Kidney (tissue), 14 donors: Measurements from ENCODE around the gene NEK9. TPM values are rescaled to one million over a fixed set of nuclear protein-coding genes. Genes with fewer than 3 reads are reported as not detected.

Experiments used
- DNase-seq, 5 donors: peaks; one replicate each; pipeline ENCODE4 v3.0.0-alpha.2; 2013 to 2020
- FAIRE-seq: peaks from 2 replicates; lab custom pipeline; 2012; peaks lifted over from hg19 to GRCh38; lab: Jason Lieb, UNC
- H3K27ac ChIP-seq, 2 donors: one replicate each; pipeline ENCODE4 v1.7.0; 2013; ENCODE audit warnings: low read depth in 2 of 2, low read length in 2 of 2, inconsistent platforms in 1 of 2
- H3K27me3 ChIP-seq: one replicate; pipeline ENCODE4 v1.7.1; 2013; ENCODE audit warnings: low read length, inconsistent platforms; ENCODE audit not compliant: control insufficient read depth, insufficient read depth
- H3K36me3 ChIP-seq, 3 donors: one replicate each; pipeline versions ENCODE4 v1.7.0 to v1.7.1; 2013; ENCODE audit warnings: low read length in 3 of 3, control low read depth in 1 of 3, inconsistent platforms in 1 of 3; ENCODE audit not compliant: insufficient read depth in 3 of 3, control insufficient read depth in 2 of 3
- H3K4me1 ChIP-seq, 3 donors: one replicate each; pipeline versions ENCODE4 v1.7.0 to v1.7.1; 2013; ENCODE audit warnings: low read length in 3 of 3, inconsistent platforms in 1 of 3, low read depth in 1 of 3; ENCODE audit not compliant: control insufficient read depth in 2 of 3, insufficient read depth in 2 of 3
- H3K4me3 ChIP-seq, 3 donors: one replicate each; pipeline versions ENCODE4 v1.7.0 to v1.8.1; 2013; ENCODE audit warnings: low read length in 3 of 3, control low read depth in 1 of 3, inconsistent platforms in 1 of 3
- H3K9ac ChIP-seq, 3 donors: one replicate each; pipeline versions ENCODE4 v1.7.0 to v1.7.1; 2013; ENCODE audit warnings: low read length in 3 of 3, control low read depth in 1 of 3, inconsistent platforms in 1 of 3
- H3K9me3 ChIP-seq, 3 donors: one replicate each; pipeline versions ENCODE4 v1.7.0 to v1.7.1; 2013; ENCODE audit warnings: low read length in 3 of 3, control low read depth in 1 of 3, inconsistent platforms in 1 of 3; ENCODE audit not compliant: control insufficient read depth in 2 of 3, insufficient read depth in 1 of 3
- intact Hi-C: fragments of 100-400 bp; cut with DNase I; formaldehyde crosslinking; loops from one replicate; pipeline ENCODE4 v1.11.1; 2022
- polyA plus RNA-seq: library from polyadenylated mRNA; stranded (reverse); fragments of 350-450 nt; fragmentation: Illumina TruSeq; extraction: RNeasy Lipid Tissue Mini Kit (QIAGEN cat#74804); gene quantifications from one replicate; pipeline ENCODE4 v1.2.3, GENCODE V29; 2014; ENCODE audit warnings: low read depth, low replicate concordance; ENCODE audit not compliant: insufficient read depth
- total RNA-seq: library from RNA; stranded (reverse); fragmentation: NEBNext Ultra II Directional; extraction: Animal tissue kit (Norgen Biotek cat#: 25700); gene quantifications from one replicate; pipeline ENCODE4 v1.2.1, GENCODE V29; 2021
- TF ChIP-seq, protein P1 (sequence below): IDR thresholded peaks from 3 replicates; pipeline ENCODE4 v1.5.1; 2012; ENCODE audit warnings: mild to moderate bottlenecking, moderate library complexity, borderline replicate concordance; ENCODE audit not compliant: insufficient read depth; ENCODE audit errors: extremely low read depth
- donor health status: control.
- donor health status: control.
- donor health status: control.
- donor health status: control.
- donor health status: control.
- donor health status: DM: yes; HTN: yes; CAD: no.
- donor health status: Normal renal cell carcinoma (clear cell type).

Gene NEK9
- total and polyA plus RNA-seq, 2 donors from 2014 or later = 25.4 to 81.5 TPM

DNA sequence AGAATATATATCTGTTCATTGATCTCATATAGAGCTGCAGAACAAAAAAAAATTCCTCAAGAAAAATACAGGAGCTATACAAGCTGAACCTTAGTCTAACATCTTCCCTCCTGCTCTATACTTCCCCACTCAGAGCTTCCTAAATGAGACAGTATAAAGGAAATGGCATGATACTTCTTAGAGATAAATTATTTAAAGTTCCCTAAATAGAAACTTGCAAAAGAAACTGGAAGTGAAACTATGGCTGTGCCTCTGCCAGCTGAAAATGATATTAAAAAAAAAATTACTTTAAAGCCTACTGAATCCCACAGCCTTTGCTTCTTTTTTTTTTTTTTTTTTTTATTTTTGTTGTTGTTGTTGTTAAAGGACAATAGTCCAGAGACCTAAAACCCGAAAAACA, 11.6 kb upstream of the NEK9 start:
- TF ChIP-seq, protein P1, sequence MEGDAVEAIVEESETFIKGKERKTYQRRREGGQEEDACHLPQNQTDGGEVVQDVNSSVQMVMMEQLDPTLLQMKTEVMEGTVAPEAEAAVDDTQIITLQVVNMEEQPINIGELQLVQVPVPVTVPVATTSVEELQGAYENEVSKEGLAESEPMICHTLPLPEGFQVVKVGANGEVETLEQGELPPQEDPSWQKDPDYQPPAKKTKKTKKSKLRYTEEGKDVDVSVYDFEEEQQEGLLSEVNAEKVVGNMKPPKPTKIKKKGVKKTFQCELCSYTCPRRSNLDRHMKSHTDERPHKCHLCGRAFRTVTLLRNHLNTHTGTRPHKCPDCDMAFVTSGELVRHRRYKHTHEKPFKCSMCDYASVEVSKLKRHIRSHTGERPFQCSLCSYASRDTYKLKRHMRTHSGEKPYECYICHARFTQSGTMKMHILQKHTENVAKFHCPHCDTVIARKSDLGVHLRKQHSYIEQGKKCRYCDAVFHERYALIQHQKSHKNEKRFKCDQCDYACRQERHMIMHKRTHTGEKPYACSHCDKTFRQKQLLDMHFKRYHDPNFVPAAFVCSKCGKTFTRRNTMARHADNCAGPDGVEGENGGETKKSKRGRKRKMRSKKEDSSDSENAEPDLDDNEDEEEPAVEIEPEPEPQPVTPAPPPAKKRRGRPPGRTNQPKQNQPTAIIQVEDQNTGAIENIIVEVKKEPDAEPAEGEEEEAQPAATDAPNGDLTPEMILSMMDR = no peak
- Histone ChIP-seq H3K9me3 (no peaks in the 10 kb centered on the region), H3K27me3 (no peaks in the 10 kb centered on the region), H3K27ac (peak overlapping the region in 1 of 2 donors; percentile 23), H3K4me1 (peaks cover 3 to 10% (median 8%) of the 10 kb centered on the region in 3 donors), H3K9ac (peak overlapping the region in 1 of 3 donors; percentile 2), H3K36me3 (peaks cover 8 to 14% (median 14%) of the 10 kb centered on the region in 3 donors), H3K4me3 (no peak overlapping the region)
- peak; percentile 3 for FAIRE-seq
- intact Hi-C loops = loop anchor here (10.0 kb wide), 1 partner anchor 346 kb away; no protein-coding TSS in a partner anchor
- DNase-seq = peak in 1 of 5 donors; percentile 18

DNA sequence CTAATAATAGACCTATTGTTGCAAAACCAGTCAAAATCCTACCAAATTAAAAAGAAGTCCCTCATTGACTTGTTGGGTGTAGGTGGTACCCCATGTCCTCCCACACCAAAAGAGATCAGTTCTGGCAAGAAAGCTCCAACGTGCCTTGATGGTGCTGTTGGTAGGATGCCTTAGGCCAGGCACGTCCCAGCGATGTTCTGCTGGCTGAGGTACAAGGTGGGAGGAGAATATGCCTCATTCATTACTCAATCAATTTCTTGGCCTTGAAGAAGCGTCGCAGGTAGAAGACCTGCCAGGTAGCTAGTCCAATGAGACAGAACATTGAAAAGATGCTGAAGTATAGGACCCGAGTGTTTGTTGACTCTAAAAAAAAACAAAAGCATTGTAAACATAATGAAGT, 7.8 kb upstream of the NEK9 start:
- Histone ChIP-seq H3K4me3 (no peak overlapping the region), H3K9me3 (no peaks in the 10 kb centered on the region), H3K27ac (no peak overlapping the region), H3K4me1 (peaks cover 0 to 5% (median 0%) of the 10 kb centered on the region in 3 donors), H3K36me3 (peaks cover 8 to 17% (median 15%) of the 10 kb centered on the region in 3 donors), H3K27me3 (no peaks in the 10 kb centered on the region), H3K9ac (no peak overlapping the region)
- DNase-seq (no peak), FAIRE-seq (no peak)
- intact Hi-C loops = loop anchor here (5.0 to 10.0 kb wide), 2 partner anchors 168 to 350 kb away; no protein-coding TSS in a partner anchor
- TF ChIP-seq, protein P1 = no peak

DNA sequence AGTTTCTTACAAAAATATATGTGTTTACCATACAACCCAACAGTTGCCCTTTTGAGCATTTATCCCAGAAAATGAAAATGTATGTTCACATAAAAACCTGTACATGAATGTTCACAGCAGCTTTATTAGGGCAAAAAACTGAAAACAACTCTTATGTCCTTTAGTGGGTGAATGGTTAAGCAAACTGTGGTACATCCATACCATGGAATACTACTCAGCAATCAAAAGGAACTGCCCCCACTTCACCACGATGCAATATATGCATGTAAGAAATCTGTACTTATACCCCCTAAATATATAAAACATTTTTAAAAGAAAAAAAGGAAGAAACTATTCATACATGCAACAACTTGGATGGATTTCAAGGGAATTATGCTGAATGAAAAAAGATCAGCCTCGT, 6.7 kb upstream of the NEK9 start:
- H3K9ac ChIP-seq = no peak overlapping the region
- no peak for FAIRE-seq
- H3K36me3 ChIP-seq = peaks cover 8 to 17% (median 15%) of the 10 kb centered on the region in 3 donors
- no peaks in the 10 kb centered on the region for H3K27me3 ChIP-seq
- intact Hi-C loops = loop anchor here (5.0 to 10.0 kb wide), 2 partner anchors 169 to 351 kb away; no protein-coding TSS in a partner anchor
- H3K9me3 ChIP-seq = no peaks in the 10 kb centered on the region
- peaks cover 0 to 5% (median 0%) of the 10 kb centered on the region in 3 donors for H3K4me1 ChIP-seq
- TF ChIP-seq, protein P1 = no peak
- no peak overlapping the region for H3K27ac ChIP-seq
- no peak for DNase-seq
- no peak overlapping the region for H3K4me3 ChIP-seq
